Measurements from ENCODE around the gene PIP5K1B. TPM values are rescaled to one million over a fixed set of nuclear protein-coding genes. Genes with fewer than 3 reads are reported as not detected.

The PIP5K1B gene
- total RNA-seq, 1 experiment from 2014 or later: 0.16 TPM

GRCh38 chr9:68953771-68954170 is 248.7 kb downstream of the PIP5K1B start:
- H3K27ac Mint-ChIP-seq (ENCODE audit: low read depth, unreplicated experiment): no peak overlapping the region
- ChIA-PET POLR2A (no interaction called here), CTCF (interaction anchor here (0.6 to 1.0 kb wide), 2 partner anchors 14 to 44 kb away, joined by 3 read pairs; no protein-coding TSS in a partner anchor)
- TF ChIP-seq, protein P1, sequence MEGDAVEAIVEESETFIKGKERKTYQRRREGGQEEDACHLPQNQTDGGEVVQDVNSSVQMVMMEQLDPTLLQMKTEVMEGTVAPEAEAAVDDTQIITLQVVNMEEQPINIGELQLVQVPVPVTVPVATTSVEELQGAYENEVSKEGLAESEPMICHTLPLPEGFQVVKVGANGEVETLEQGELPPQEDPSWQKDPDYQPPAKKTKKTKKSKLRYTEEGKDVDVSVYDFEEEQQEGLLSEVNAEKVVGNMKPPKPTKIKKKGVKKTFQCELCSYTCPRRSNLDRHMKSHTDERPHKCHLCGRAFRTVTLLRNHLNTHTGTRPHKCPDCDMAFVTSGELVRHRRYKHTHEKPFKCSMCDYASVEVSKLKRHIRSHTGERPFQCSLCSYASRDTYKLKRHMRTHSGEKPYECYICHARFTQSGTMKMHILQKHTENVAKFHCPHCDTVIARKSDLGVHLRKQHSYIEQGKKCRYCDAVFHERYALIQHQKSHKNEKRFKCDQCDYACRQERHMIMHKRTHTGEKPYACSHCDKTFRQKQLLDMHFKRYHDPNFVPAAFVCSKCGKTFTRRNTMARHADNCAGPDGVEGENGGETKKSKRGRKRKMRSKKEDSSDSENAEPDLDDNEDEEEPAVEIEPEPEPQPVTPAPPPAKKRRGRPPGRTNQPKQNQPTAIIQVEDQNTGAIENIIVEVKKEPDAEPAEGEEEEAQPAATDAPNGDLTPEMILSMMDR (IDR thresholded peaks at IDR 0.05; ENCODE audit: unreplicated experiment): no peak
- peaks cover 21% of the 10 kb centered on the region for H3K27me3 Mint-ChIP-seq (ENCODE audit: insufficient read depth, unreplicated experiment)
- intact Hi-C loops (cut with micrococcal nuclease): no loop called here
- H3K4me1 Mint-ChIP-seq (ENCODE audit: insufficient read depth, unreplicated experiment): peaks cover 5% of the 10 kb centered on the region
- BruUV-seq (replicated peaks): no TSS peak
- H3K4me3 Mint-ChIP-seq (ENCODE audit: unreplicated experiment): no peak overlapping the region
- no peaks in the 10 kb centered on the region for H3K36me3 Mint-ChIP-seq (ENCODE audit: insufficient read depth, unreplicated experiment)
- H3K9me3 Mint-ChIP-seq (ENCODE audit: unreplicated experiment): no peaks in the 10 kb centered on the region
- DNase-seq (ENCODE audit: unreplicated experiment): no peak

DNA sequence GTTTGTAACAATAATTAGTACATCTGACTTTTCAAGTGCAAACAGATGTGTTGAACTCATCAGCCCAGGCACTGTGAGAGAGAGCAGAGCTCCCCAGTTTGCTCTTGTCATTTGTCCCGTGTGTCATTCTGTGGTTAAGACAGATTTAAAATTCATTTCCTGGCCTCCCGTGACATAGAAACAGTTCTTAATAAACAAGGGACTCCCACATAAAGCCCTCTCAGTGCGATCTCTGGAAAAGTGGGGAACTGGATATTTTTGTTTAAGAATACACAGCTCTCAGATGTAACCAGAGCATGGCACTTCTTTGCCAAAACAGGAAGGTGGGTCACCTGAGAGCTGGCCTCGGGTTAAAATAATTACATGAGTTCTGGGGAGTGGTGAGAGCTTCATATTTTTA is 250.3 kb downstream of the PIP5K1B start:
- H3K4me3 Mint-ChIP-seq (ENCODE audit: unreplicated experiment): no peak overlapping the region
- TF ChIP-seq, protein P1 (IDR thresholded peaks at IDR 0.05; ENCODE audit: unreplicated experiment): no peak
- H3K4me1 Mint-ChIP-seq (ENCODE audit: insufficient read depth, unreplicated experiment): no peaks in the 10 kb centered on the region
- CTCF ChIA-PET: no interaction called here
- no TSS peak for BruUV-seq (replicated peaks)
- H3K36me3 Mint-ChIP-seq (ENCODE audit: insufficient read depth, unreplicated experiment): no peaks in the 10 kb centered on the region
- no peak for DNase-seq (ENCODE audit: unreplicated experiment)
- no peaks in the 10 kb centered on the region for H3K9me3 Mint-ChIP-seq (ENCODE audit: unreplicated experiment)
- peaks cover 37% of the 10 kb centered on the region for H3K27me3 Mint-ChIP-seq (ENCODE audit: insufficient read depth, unreplicated experiment)
- POLR2A ChIA-PET: interaction anchor here (0.6 kb wide), 1 partner anchor 11 kb away, joined by 4 read pairs; no protein-coding TSS in a partner anchor
- no peak overlapping the region for H3K27ac Mint-ChIP-seq (ENCODE audit: low read depth, unreplicated experiment)
- intact Hi-C loops (cut with micrococcal nuclease): no loop called here

GRCh38 chr9:68957479-68957878 is 252.4 kb downstream of the PIP5K1B start:
- TF ChIP-seq, protein P1 (IDR thresholded peaks at IDR 0.05; ENCODE audit: unreplicated experiment): no peak
- no peaks in the 10 kb centered on the region for H3K36me3 Mint-ChIP-seq (ENCODE audit: insufficient read depth, unreplicated experiment)
- H3K9me3 Mint-ChIP-seq (ENCODE audit: unreplicated experiment): no peaks in the 10 kb centered on the region
- H3K27ac Mint-ChIP-seq (ENCODE audit: low read depth, unreplicated experiment): no peak overlapping the region
- no peaks in the 10 kb centered on the region for H3K4me1 Mint-ChIP-seq (ENCODE audit: insufficient read depth, unreplicated experiment)
- DNase-seq (ENCODE audit: unreplicated experiment): no peak
- peaks cover 55% of the 10 kb centered on the region for H3K27me3 Mint-ChIP-seq (ENCODE audit: insufficient read depth, unreplicated experiment)
- H3K4me3 Mint-ChIP-seq (ENCODE audit: unreplicated experiment): no peak overlapping the region
- POLR2A ChIA-PET: no interaction called here
- no TSS peak for BruUV-seq (replicated peaks)
- intact Hi-C loops (cut with micrococcal nuclease): no loop called here
- CTCF ChIA-PET: interaction anchor here (0.6 to 0.7 kb wide), 2 partner anchors 10 to 112 kb away, joined by 3 read pairs; no protein-coding TSS in a partner anchor

GRCh38 chr9:68961587-68961986 is 256.5 kb downstream of the PIP5K1B start:
- no peak for DNase-seq (ENCODE audit: unreplicated experiment)
- no peaks in the 10 kb centered on the region for H3K9me3 Mint-ChIP-seq (ENCODE audit: unreplicated experiment)
- no peak overlapping the region for H3K27ac Mint-ChIP-seq (ENCODE audit: low read depth, unreplicated experiment)
- no peaks in the 10 kb centered on the region for H3K36me3 Mint-ChIP-seq (ENCODE audit: insufficient read depth, unreplicated experiment)
- CTCF ChIA-PET: no interaction called here
- H3K4me3 Mint-ChIP-seq (ENCODE audit: unreplicated experiment): no peak overlapping the region
- intact Hi-C loops (cut with micrococcal nuclease): no loop called here
- POLR2A ChIA-PET: no interaction called here
- H3K4me1 Mint-ChIP-seq (ENCODE audit: insufficient read depth, unreplicated experiment): no peaks in the 10 kb centered on the region
- BruUV-seq (replicated peaks): no TSS peak
- H3K27me3 Mint-ChIP-seq (ENCODE audit: insufficient read depth, unreplicated experiment): peaks cover 50% of the 10 kb centered on the region
- TF ChIP-seq, protein P1 (IDR thresholded peaks at IDR 0.05; ENCODE audit: unreplicated experiment): no peak

Measured in MCF 10A (cell line).